Activated gamma-delta T cell (primary cell): ENCODE results near the gene CAMSAP1.

ENCODE experiments used
- DNase-seq: peaks from one replicate; lab custom pipeline; 2025; lab: John Stamatoyannopoulos, UW

The CAMSAP1 gene

DNA sequence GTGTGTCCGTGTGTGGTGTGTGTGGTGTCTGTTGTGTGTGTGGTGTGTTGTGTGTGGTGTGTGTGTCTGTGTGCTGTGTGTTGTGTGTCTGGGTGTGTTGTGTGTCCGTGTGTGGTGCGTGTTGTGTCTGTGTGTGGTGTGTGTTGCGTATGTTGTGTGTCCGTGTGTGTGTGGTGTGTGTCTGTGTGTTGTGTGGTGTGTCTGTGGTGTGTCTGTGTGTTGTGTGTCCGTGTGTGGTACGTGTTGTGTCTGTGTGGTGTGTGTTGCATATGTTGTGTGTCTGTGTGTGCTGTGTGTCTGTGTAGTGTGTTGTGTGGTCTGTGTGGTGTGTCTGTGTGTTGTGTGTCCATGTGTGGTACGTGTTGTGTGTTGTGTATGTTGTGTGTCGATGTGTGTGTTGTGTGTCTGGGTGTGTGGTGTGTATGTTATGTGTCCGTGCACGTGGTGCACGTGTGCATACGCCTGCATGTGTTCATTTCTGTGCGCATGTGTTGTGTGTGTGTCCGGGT lies 133.1 kb downstream of the CAMSAP1 start:
- DNase-seq: no peak

DNA sequence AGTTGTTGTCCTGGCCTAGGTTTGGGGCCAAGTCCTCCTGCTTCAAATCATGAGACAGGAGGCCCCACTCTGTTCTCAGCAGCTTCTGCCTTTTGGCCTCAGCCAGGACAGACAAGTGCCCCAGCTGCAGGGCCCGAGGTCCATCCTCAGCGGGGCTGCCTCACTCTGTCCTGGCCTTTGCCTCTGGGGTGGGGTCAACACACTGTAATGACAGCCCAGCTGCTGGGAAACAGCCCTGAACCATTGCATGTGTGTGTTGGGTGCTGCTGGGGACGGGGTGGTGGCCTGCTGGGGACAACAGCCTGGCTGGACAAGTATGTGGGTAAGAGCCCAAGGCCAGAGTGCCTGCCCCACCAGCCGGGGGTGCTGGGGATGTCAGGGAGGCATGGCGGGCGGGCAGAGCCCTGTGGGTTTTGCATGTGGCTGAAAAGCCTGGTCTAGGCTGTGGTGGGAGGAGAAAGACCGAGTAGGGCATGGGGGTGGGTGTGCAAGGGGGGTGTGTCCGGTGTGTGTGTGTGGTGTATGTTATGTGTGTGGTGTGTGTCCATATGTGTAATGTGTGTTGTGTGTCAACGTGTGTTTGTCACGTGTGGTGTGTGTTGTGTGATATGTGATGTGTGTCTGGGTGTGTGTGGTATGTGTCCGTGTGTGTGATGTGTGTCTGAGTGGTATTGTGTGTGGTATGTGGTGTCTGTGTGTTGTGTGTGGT lies 133.7 kb downstream of the CAMSAP1 start:
- no peak for DNase-seq

GRCh38 chr9:135772702-135773493 lies 134.4 kb downstream of the CAMSAP1 start:
- no peak for DNase-seq

- no peak for DNase-seq
Measured at GRCh38 chr9:135772056-135772646, 135.2 kb downstream of the CAMSAP1 start.

GRCh38 chr9:135771401-135772051 lies 135.8 kb downstream of the CAMSAP1 start:
- DNase-seq: no peak

- no peak for DNase-seq
Measured at GRCh38 chr9:135770771-135771170, 136.6 kb downstream of the CAMSAP1 start.

- DNase-seq: no peak
Measured at GRCh38 chr9:135770203-135770535, 137.2 kb downstream of the CAMSAP1 start.

DNA sequence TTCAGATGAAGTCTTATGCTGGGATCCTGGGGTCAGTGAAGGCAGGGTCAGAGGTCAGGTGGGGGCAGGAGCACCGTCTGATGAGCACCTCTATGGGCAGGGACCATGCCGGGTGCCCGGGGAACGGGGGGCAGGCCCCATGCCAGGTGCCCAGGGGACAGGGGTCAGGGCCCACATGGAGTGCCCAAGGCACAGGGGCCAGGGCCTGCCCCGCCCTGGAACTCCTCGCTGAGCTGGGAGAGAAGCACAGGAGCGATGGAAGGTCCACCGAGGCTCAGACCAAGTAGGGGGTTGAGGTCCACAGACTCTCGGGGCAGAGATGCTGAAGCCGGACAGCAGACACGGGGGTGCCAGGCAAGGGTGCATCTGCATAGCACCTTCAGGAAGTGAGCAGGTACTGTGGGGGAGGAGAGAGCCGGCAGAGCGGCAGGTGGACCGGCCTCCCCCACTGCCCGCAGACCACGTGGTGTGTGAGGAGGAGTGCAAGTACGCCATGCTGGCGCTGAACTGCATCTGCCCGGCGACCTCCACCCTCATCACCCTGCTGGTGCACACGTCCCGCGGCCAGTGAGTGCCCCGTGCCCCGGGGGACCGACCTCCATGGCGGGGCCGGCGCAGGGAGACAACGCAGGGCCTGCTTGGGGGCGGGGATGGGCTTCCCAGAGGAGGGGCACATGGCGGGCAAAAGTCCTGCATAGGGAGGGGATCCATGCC lies 137.7 kb downstream of the CAMSAP1 start:
- DNase-seq: no peak

- DNase-seq: no peak
Measured at GRCh38 chr9:135768516-135769218, 138.7 kb downstream of the CAMSAP1 start.

- DNase-seq: no peak
Measured at GRCh38 chr9:135766707-135767106, 140.6 kb downstream of the CAMSAP1 start.

- DNase-seq: no peak
Measured at GRCh38 chr9:135766251-135766650, 141.1 kb downstream of the CAMSAP1 start.

GRCh38 chr9:135765416-135765815 lies 141.9 kb downstream of the CAMSAP1 start:
- no peak for DNase-seq

- DNase-seq: no peak
Measured at GRCh38 chr9:135764731-135765130, 142.6 kb downstream of the CAMSAP1 start.

DNA sequence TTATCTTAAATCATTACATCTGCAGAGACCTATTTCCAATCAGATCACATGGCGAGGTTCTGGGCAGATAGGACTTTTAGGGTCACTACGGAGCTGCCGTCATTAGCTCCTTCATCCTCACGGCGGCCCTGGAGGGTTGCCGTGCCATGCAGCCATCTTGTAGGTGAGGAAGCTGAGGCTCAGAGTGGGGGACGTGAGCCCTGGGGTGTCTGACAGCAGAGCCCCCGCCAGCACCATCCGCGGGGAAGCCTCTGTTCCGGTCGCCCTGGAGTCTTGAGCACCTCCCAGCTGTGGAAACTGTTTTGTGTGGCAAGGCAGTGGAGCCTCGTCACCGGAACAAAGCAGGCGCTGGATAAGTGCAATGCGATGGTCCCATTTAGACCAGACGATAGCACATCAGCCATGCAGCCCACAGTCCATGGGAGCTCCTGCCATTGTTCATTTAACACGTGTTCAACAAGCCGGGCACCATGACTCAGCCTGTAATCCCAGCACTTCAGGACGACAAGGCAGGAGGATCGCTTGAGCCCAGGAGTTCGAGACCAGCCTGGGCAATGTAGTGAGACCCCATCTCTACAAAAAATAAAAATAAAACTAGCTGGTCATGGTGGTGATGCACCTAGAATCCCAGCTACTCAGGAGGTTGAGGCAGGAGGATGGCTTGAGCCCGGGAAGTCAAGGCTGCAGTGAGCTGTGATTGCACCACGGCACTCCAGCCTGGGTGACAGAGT lies 143.5 kb downstream of the CAMSAP1 start:
- no peak for DNase-seq

DNA sequence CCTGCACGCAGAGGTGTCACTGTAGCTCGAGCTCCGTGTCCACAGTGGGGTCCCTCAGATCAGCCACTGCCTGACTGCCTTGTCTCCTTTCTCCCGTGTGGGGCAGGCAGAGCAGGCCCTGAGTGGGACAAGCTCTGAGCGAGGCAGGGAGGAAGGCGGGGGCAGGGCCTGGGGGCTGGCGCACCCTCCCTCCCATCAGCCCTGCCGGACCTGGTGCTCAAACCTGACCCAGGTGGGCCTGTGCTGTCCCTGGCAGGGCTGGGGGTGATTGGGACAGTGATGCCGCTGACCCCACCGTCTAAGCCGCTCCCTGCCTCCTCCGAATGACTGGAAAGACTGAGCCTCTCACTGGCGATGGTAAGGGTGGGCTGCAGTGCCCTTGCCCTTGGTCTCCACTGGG lies 144.4 kb downstream of the CAMSAP1 start:
- DNase-seq: no peak

GRCh38 chr9:135761845-135762168 lies 145.5 kb downstream of the CAMSAP1 start:
- DNase-seq: no peak

- DNase-seq: no peak
Measured at GRCh38 chr9:135761150-135761844, 146.0 kb downstream of the CAMSAP1 start.

DNA sequence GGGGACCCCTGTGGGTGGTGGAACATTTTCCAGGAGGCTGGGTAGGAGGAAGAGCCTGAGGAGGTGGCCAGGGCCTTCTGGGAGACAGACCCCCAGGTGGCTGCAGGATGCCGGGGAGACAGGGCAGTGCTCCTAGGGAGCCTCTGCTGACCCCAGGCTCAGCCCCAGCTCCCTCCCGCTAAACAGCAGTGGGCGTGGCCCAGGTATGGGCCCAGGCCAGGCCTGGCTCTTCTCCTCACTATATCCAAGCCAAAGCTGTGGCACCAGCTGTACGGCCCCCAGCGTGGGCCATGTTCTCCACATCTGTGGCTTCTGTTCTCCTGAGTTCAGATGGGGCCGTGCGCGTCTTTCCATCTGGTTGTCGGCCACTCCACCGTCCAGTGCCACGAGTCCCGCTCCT lies 146.9 kb downstream of the CAMSAP1 start:
- no peak for DNase-seq

DNA sequence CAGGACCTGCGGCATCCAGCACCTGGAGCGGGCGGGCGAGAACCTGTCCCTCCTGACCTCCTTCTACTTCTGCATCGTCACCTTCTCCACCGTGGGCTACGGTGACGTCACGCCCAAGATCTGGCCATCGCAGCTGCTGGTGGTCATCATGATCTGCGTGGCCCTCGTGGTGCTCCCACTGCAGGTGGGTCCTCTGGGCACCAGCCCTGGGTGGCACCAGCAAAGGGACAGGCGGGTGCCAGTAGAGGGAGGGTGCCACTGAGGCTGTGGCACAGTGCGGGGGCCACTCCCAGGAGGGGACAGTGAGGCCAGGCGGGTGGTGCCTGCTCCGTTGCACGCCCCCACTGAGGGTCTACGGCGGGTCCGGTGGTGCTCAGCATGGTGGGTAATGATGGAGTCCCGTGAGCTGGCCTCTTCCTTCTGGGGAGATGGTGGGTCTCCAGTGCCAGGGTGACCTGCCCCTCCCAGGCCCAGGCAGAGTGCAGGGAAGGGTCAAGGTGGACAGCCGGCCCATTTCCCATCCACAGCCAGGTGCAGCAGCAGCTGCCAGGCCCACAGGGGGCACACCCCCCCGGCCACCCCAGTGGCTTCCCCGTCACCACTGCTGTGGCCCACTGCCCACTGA lies 147.6 kb downstream of the CAMSAP1 start:
- DNase-seq: no peak

- no peak for DNase-seq
Measured at GRCh38 chr9:135758870-135759269, 148.5 kb downstream of the CAMSAP1 start.
